Suppressor macrophage (primary cell): Measurements from ENCODE around the gene HOMER3.
"Not testable (repeated sequence)": the region's sequence is repeated elsewhere in the genome, so short reads cannot be mapped to it uniquely, and the experiment has no call there.

Source experiments
- DNase-seq, 4 experiments: peaks; one replicate each; pipeline ENCODE4 v3.0.0-alpha.2; 2020 to 2022

The HOMER3 gene

GRCh38 chr19:18952364-18953003, 11.5 kb upstream of the HOMER3 start:
- DNase-seq, result not testable (repeated sequence)

- no peak for DNase-seq
These were observed 10.8 kb upstream of the HOMER3 start for GRCh38 chr19:18951721-18952281.

- DNase-seq, result no peak
These were observed 8.8 kb upstream of the HOMER3 start for GRCh38 chr19:18949858-18950257.

GRCh38 chr19:18948976-18949356, 7.9 kb upstream of the HOMER3 start:
- DNase-seq, result no peak

- no peak for DNase-seq
These were observed 7.3 kb upstream of the HOMER3 start for GRCh38 chr19:18948075-18948975.

DNA sequence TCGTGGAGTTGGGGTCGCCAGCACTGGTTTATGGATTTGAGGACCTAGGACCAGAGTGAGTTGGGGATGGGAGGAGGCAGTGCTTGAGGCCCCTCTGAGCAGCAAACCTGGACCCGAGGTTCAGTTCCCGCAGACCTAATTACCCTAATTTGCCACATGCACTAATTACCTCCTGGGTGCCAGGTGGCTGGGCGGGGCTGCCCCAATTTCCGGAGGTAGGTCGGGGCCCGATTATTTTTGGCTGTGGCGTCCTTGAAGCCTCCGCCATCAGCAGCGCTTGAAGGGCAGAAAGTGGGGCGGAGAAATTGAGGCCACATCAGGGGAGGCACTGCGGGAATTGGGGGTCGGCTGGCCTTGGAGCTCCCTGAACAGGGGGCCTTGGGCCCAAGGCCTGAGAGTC, 5.9 kb upstream of the HOMER3 start:
- no peak for DNase-seq

DNA sequence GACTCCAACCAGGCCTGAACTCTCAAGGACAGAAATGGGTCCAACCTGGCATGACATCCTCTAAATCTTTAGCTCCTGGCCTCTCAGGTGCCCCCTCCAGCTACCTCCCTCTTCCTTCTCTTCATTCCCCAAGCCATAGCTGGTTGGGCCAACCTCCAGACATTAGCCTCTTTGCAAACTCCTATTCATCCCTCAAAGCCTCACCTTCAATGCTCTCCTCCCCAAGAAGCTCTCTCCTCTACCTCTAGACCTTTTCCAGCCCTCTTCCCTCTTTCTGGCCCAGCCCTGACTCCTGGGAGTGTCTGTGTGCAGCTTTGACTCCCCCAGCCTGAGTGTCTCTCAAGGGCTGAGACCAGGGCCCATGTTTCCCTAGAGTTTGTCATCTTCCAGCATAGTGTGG, 5.3 kb upstream of the HOMER3 start:
- no peak for DNase-seq

- DNase-seq, result no peak
These were observed 4.3 kb upstream of the HOMER3 start for GRCh38 chr19:18945297-18945696.

GRCh38 chr19:18943465-18943864, 2.4 kb upstream of the HOMER3 start:
- DNase-seq, result no peak

DNA sequence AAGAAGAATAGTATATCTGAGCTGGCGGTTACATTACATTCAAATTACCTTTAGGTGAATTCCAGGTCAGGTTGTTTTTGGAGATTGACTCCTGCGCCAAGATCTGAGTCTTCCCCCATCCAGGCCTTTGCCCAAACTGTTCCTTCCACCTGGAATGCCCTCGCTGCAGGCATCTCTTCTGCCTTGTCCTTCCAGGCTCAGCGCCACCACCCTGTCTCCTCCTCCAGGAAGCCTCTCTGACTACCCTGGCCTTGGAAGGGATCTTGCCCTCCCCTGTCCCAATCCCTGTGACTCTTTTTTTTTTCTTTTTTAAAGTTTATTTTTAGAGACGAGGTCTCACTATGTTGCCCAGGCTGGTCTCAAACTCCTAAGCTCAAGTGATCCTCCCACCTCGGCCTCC, 1.7 kb upstream of the HOMER3 start:
- DNase-seq, result no peak

GRCh38 chr19:18941628-18942354, 774 bp upstream of the HOMER3 start:
- DNase-seq, result no peak

- DNase-seq, result peak; percentile 35 to 75 (median 62)
These were observed 872 bp downstream of the HOMER3 start for GRCh38 chr19:18939922-18940768.

GRCh38 chr19:18939163-18939562, 1.9 kb downstream of the HOMER3 start:
- DNase-seq, result no peak

DNA sequence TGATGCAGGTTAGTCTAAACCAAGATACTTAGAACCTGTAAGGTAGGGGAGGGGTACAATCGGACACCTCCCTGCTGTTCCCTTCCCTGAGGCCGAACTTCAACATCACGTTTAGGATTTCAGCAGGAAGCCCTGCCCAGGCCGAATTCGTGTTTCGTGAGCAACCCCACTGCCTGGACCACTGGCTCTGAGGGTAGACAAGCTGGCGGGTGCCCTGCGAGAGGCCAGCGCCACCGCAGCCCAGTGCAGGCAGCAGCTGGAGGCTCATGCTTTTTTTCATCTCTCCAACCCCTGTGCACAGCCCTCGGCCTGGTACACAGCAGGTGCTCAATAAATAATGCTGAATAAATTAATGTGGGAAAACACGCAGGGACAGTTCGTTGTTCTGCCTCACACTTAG, 7.7 kb downstream of the HOMER3 start:
- no peak for DNase-seq

- DNase-seq, result peak; percentile 80 to 95 (median 90)
These were observed 8.7 kb downstream of the HOMER3 start for GRCh38 chr19:18932216-18932841.

DNA sequence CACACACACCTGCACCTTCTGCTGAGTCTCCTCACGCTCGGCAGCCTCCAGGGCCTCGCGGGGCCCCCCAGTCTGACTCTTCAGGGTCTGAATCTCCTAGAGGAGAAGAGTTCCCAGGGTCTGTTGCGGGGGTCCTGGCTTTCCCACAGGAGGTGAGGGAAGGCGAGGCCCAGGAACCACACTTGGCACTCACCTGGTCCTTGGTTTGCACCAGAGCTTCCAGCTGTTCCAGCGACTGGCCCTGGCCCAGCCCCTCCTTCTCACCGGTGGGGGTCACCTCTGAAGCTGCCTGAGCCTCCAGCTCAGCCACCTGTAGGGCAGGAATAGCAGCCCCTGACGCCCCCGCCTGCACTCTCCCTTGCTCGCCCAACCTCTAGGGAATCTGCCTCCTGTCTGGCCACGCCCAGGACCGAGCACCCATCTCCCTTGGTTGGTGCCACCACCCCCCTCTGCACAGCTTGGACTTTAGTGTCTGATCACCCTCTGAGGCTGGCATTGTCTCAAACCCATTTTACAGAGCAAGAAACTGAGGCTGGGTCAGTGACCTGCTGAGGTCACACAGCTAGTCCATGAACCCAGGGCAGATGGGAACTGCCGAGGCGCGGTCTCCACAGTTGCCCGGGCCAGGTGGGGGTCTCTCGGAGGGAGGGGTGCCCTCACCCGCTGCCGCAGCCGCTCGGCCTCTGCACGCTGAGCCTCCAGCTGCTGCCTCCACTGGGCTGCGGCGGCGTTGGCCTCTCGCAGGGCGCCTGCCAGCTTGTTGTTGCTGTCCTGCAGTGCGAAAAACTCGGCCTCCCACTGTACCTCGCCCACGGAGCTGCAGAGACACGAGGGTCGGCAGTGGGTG, 9.5 kb downstream of the HOMER3 start:
- DNase-seq, result no peak

DNA sequence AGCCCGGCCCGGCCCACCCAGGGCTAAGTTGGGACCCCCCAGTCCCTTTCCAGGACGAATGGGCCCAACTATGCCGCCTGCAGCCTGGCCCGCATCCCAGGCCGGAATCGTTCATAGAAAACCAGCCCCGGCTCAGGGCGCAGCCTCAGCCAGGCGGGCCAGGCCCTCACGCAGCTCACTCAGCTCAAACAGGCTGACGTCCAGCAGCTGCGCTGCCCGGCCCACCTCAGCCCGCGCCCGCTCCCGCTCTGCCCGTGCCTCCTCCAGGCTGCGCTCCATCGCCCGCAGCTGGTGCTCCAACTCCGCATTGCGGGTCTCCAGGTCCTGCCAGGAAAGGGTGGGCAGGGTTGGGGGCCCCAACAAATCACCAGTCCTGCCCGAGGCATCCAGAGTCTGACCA, 11.7 kb downstream of the HOMER3 start:
- DNase-seq, result no peak

DNA sequence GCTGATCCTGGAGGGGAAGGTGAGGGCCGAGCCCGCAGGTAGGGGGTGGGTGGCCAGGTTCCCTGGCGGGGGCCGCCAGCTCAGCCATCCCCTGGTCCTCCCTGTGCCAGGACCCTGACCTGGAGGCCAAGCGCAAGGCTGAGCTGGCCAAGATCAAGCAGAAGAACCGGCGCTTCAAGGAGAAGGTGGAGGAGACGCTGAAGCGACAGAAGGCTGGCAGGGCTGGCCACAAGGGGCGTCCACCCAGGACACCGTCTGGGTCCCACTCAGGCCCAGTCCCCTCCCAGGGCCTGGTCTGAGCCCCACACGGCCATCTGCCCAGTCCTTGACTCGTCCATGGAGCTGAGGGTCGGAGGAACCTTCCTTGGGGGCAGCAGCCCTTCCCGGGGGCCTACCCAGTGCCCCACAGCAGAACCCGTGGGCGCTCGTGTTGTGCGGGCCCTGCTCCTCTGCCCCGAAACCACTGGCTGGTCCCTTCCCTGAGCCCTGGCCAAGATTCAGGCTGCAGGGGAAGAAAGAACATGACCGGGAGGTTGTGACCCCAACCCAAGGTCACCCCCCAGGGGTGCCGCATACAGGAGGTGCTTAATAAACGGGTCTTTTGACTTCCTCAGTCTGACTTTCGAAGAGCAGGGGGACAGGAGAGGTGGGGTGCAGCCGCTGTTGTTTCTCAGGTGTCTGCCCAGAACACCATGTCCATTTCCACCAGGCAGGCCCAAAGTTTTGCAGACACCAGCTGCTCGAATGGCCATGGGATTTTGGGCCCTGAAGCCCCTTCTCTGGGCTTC, 12.8 kb downstream of the HOMER3 start:
- no peak for DNase-seq

GRCh38 chr19:18924684-18925213, 16.3 kb downstream of the HOMER3 start:
- no peak for DNase-seq
